Measurements from ENCODE around the gene STAT5A.

- TF ChIP-seq CTCF (IDR thresholded peaks at IDR 0.05; ENCODE audit: insufficient read depth, low read depth, low read length) = no peak
- no peak for TF ChIP-seq EZH2 (IDR thresholded peaks at IDR 0.05; ENCODE audit: insufficient read depth, low read length)
These were observed 41.8 kb upstream of the STAT5A start for GRCh38 chr17:42246515-42246914.

Data from astrocyte (in vitro differentiated cells and primary cell).